Measurements from ENCODE around the gene ALG8.

Gene ALG8

GRCh38 chr11:78156127-78156844 is 16.9 kb upstream of the ALG8 start:
- Histone ChIP-seq H3K9me3 (ENCODE audit: insufficient read depth, low read length) (no peaks in the 10 kb centered on the region), H3K27me3 (ENCODE audit: insufficient read depth, insufficient read length) (no peaks in the 10 kb centered on the region), H3K4me3 (ENCODE audit: insufficient read length, low read depth) (no peak overlapping the region), H3K36me3 (ENCODE audit: insufficient read depth, insufficient read length, low read length) (peaks cover 4% of the 10 kb centered on the region), H3K9ac (ENCODE audit: insufficient read length, low read depth) (no peak overlapping the region), H3K4me1 (ENCODE audit: insufficient read depth, insufficient read length) (no peaks in the 10 kb centered on the region)
- DNase-seq (ENCODE audit: low read depth, low spot score): peak; percentile 40
- TF ChIP-seq YY1 (IDR thresholded peaks at IDR 0.05; ENCODE audit: insufficient read depth, insufficient read length): no peak
- TF ChIP-seq ZNF274 (IDR thresholded peaks at IDR 0.05; ENCODE audit: low read depth, low read length): no peak
- no peak for TF ChIP-seq SUZ12 (IDR thresholded peaks at IDR 0.05; ENCODE audit: extremely low read depth, insufficient read depth, insufficient read length)

DNA sequence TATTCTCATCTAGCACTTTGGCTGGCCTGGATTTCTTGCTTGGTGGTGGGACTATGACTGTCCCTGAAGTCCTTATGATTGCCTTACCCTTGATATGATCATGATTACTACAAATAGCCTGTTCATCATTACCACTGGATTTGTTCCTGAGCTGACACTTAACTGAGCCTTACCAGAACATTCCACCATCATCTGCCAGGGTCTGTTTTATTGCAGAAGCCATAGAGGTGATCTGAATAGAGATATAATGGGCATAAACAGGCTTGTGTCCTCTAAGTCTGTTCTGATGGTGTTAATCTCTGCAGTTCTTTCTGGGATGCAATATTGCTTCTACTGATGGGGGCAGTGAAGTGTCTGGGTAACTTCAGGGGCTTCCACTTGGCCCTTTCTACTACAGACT is 12.4 kb upstream of the ALG8 start:
- H3K9ac ChIP-seq (ENCODE audit: insufficient read length, low read depth): no peak overlapping the region
- no peaks in the 10 kb centered on the region for H3K4me1 ChIP-seq (ENCODE audit: insufficient read depth, insufficient read length)
- no peak overlapping the region for H3K4me3 ChIP-seq (ENCODE audit: insufficient read length, low read depth)
- no peaks in the 10 kb centered on the region for H3K9me3 ChIP-seq (ENCODE audit: insufficient read depth, low read length)
- H3K36me3 ChIP-seq (ENCODE audit: insufficient read depth, insufficient read length, low read length): peaks cover 6% of the 10 kb centered on the region
- H3K27me3 ChIP-seq (ENCODE audit: insufficient read depth, insufficient read length): no peaks in the 10 kb centered on the region
- DNase-seq (ENCODE audit: low read depth, low spot score): no peak
- TF ChIP-seq SUZ12 (IDR thresholded peaks at IDR 0.05; ENCODE audit: extremely low read depth, insufficient read depth, insufficient read length) (no peak), YY1 (IDR thresholded peaks at IDR 0.05; ENCODE audit: insufficient read depth, insufficient read length) (no peak), ZNF274 (IDR thresholded peaks at IDR 0.05; ENCODE audit: low read depth, low read length) (no peak)

- H3K9ac ChIP-seq (ENCODE audit: insufficient read length, low read depth): no peak overlapping the region
- H3K36me3 ChIP-seq (ENCODE audit: insufficient read depth, insufficient read length, low read length): peaks cover 6% of the 10 kb centered on the region
- no peak overlapping the region for H3K4me3 ChIP-seq (ENCODE audit: insufficient read length, low read depth)
- no peak for DNase-seq (ENCODE audit: low read depth, low spot score)
- TF ChIP-seq ZNF274 (IDR thresholded peaks at IDR 0.05; ENCODE audit: low read depth, low read length) (no peak), YY1 (IDR thresholded peaks at IDR 0.05; ENCODE audit: insufficient read depth, insufficient read length) (no peak), SUZ12 (IDR thresholded peaks at IDR 0.05; ENCODE audit: extremely low read depth, insufficient read depth, insufficient read length) (no peak)
- no peaks in the 10 kb centered on the region for H3K9me3 ChIP-seq (ENCODE audit: insufficient read depth, low read length)
- no peaks in the 10 kb centered on the region for H3K4me1 ChIP-seq (ENCODE audit: insufficient read depth, insufficient read length)
- H3K27me3 ChIP-seq (ENCODE audit: insufficient read depth, insufficient read length): no peaks in the 10 kb centered on the region
These were observed 11.3 kb upstream of the ALG8 start for GRCh38 chr11:78150754-78151153.

- no peaks in the 10 kb centered on the region for H3K27me3 ChIP-seq (ENCODE audit: insufficient read depth, insufficient read length)
- H3K9ac ChIP-seq (ENCODE audit: insufficient read length, low read depth): no peak overlapping the region
- TF ChIP-seq SUZ12 (IDR thresholded peaks at IDR 0.05; ENCODE audit: extremely low read depth, insufficient read depth, insufficient read length) (no peak), YY1 (IDR thresholded peaks at IDR 0.05; ENCODE audit: insufficient read depth, insufficient read length) (no peak), ZNF274 (IDR thresholded peaks at IDR 0.05; ENCODE audit: low read depth, low read length) (no peak)
- no peaks in the 10 kb centered on the region for H3K9me3 ChIP-seq (ENCODE audit: insufficient read depth, low read length)
- H3K36me3 ChIP-seq (ENCODE audit: insufficient read depth, insufficient read length, low read length): peaks cover 6% of the 10 kb centered on the region
- DNase-seq (ENCODE audit: low read depth, low spot score): no peak
- no peaks in the 10 kb centered on the region for H3K4me1 ChIP-seq (ENCODE audit: insufficient read depth, insufficient read length)
- no peak overlapping the region for H3K4me3 ChIP-seq (ENCODE audit: insufficient read length, low read depth)
These were observed 10.9 kb upstream of the ALG8 start for GRCh38 chr11:78150346-78150745.

GRCh38 chr11:78149646-78150045 is 10.2 kb upstream of the ALG8 start:
- H3K36me3 ChIP-seq (ENCODE audit: insufficient read depth, insufficient read length, low read length): peaks cover 6% of the 10 kb centered on the region
- no peak for DNase-seq (ENCODE audit: low read depth, low spot score)
- no peak overlapping the region for H3K9ac ChIP-seq (ENCODE audit: insufficient read length, low read depth)
- H3K4me1 ChIP-seq (ENCODE audit: insufficient read depth, insufficient read length): no peaks in the 10 kb centered on the region
- H3K4me3 ChIP-seq (ENCODE audit: insufficient read length, low read depth): no peak overlapping the region
- TF ChIP-seq YY1 (IDR thresholded peaks at IDR 0.05; ENCODE audit: insufficient read depth, insufficient read length) (no peak), SUZ12 (IDR thresholded peaks at IDR 0.05; ENCODE audit: extremely low read depth, insufficient read depth, insufficient read length) (no peak), ZNF274 (IDR thresholded peaks at IDR 0.05; ENCODE audit: low read depth, low read length) (no peak)
- H3K27me3 ChIP-seq (ENCODE audit: insufficient read depth, insufficient read length): no peaks in the 10 kb centered on the region
- H3K9me3 ChIP-seq (ENCODE audit: insufficient read depth, low read length): no peaks in the 10 kb centered on the region

GRCh38 chr11:78147807-78148206 is 8.4 kb upstream of the ALG8 start:
- no peaks in the 10 kb centered on the region for H3K27me3 ChIP-seq (ENCODE audit: insufficient read depth, insufficient read length)
- H3K36me3 ChIP-seq (ENCODE audit: insufficient read depth, insufficient read length, low read length): peaks cover 19% of the 10 kb centered on the region
- H3K4me1 ChIP-seq (ENCODE audit: insufficient read depth, insufficient read length): no peaks in the 10 kb centered on the region
- DNase-seq (ENCODE audit: low read depth, low spot score): no peak
- TF ChIP-seq YY1 (IDR thresholded peaks at IDR 0.05; ENCODE audit: insufficient read depth, insufficient read length) (no peak), ZNF274 (IDR thresholded peaks at IDR 0.05; ENCODE audit: low read depth, low read length) (no peak), SUZ12 (IDR thresholded peaks at IDR 0.05; ENCODE audit: extremely low read depth, insufficient read depth, insufficient read length) (no peak)
- no peak overlapping the region for H3K9ac ChIP-seq (ENCODE audit: insufficient read length, low read depth)
- no peaks in the 10 kb centered on the region for H3K9me3 ChIP-seq (ENCODE audit: insufficient read depth, low read length)
- no peak overlapping the region for H3K4me3 ChIP-seq (ENCODE audit: insufficient read length, low read depth)

DNA sequence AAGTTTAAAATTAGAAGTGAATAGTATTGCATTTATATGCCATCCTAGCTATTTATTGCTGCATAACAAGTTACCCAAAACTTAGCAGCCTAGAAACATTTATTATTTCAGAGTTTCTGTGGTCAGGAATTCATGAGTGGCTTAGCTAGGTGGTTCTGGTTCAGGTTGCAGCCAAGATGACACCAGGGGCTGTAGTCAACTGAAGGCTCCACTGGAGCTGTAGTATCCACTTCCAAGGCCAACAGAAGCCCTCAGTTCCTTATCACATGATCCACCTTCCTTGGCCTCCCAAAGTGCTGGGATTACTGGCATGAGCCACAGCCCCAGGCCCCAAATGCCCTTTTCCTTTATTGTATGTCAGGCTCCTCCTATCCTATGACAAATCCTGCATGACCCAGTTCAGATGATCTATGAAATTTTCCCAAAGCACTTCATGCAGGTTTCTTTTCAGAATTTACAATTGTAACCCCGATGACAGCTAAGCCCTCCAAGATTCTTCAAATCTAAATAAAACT is 6.1 kb upstream of the ALG8 start:
- H3K36me3 ChIP-seq (ENCODE audit: insufficient read depth, insufficient read length, low read length): peaks cover 26% of the 10 kb centered on the region
- no peak for DNase-seq (ENCODE audit: low read depth, low spot score)
- H3K9ac ChIP-seq (ENCODE audit: insufficient read length, low read depth): no peak overlapping the region
- no peaks in the 10 kb centered on the region for H3K4me1 ChIP-seq (ENCODE audit: insufficient read depth, insufficient read length)
- TF ChIP-seq ZNF274 (IDR thresholded peaks at IDR 0.05; ENCODE audit: low read depth, low read length) (no peak), YY1 (IDR thresholded peaks at IDR 0.05; ENCODE audit: insufficient read depth, insufficient read length) (no peak), SUZ12 (IDR thresholded peaks at IDR 0.05; ENCODE audit: extremely low read depth, insufficient read depth, insufficient read length) (no peak)
- H3K9me3 ChIP-seq (ENCODE audit: insufficient read depth, low read length): no peaks in the 10 kb centered on the region
- H3K4me3 ChIP-seq (ENCODE audit: insufficient read length, low read depth): no peak overlapping the region
- no peaks in the 10 kb centered on the region for H3K27me3 ChIP-seq (ENCODE audit: insufficient read depth, insufficient read length)
